Activated B cell treated with CpG ODN at 0.5 μM for 24 hours (primary cell): ENCODE data around the gene LIPE. TPM values are rescaled to one million over a fixed set of nuclear protein-coding genes. Genes with fewer than 3 reads are reported as not detected.
"Not testable (repeated sequence)": the region's sequence is repeated elsewhere in the genome, so short reads cannot be mapped to it uniquely, and the experiment has no call there.

Experiments used
- ATAC-seq: fragments of 200-7000 bp; cut with Tn5 transposase; one replicate; pipeline ENCODE4 v1.10.0; 2021; ENCODE audit warnings: low read depth, mild to moderate bottlenecking, moderate library complexity
- CTCF ChIA-PET: fragments of 350-600 bp; sonication (Branson Sonifier 250); formaldehyde crosslinking; loops from one replicate; lab custom pipeline; 2021; ENCODE audit warnings: antibody characterized with exemption; lab: Charles Lee
- POLR2A ChIA-PET: fragments of 350-600 bp; sonication (Branson Sonifier 250); formaldehyde crosslinking; loops from one replicate; lab custom pipeline; 2021; ENCODE audit warnings: antibody characterized with exemption; lab: Charles Lee
- DNase-seq: peaks from one replicate; pipeline ENCODE4 v3.0.0; 2022
- H3K27ac Mint-ChIP-seq: one replicate; pipeline ENCODE4 v1.8.0; 2020; ENCODE audit warnings: mixed read lengths
- H3K27me3 Mint-ChIP-seq: one replicate; pipeline ENCODE4 v1.8.0; 2021; ENCODE audit warnings: mixed read lengths
- H3K36me3 Mint-ChIP-seq: one replicate; pipeline ENCODE4 v1.8.0; 2021; ENCODE audit warnings: low read depth, mixed read lengths
- H3K4me1 Mint-ChIP-seq: one replicate; pipeline ENCODE4 v1.8.0; 2021; ENCODE audit warnings: mixed read lengths
- H3K4me3 Mint-ChIP-seq: one replicate; pipeline ENCODE4 v1.8.0; 2020; ENCODE audit warnings: mild to moderate bottlenecking, mixed read lengths
- H3K9me3 Mint-ChIP-seq: one replicate; pipeline ENCODE4 v1.8.0; 2020; ENCODE audit warnings: mixed read lengths
- CTCF ChIP-seq: fragments of 200-600 bp; IDR thresholded peaks from one replicate; pipeline ENCODE4 v1.8.0; 2022; ENCODE audit warnings: antibody characterized with exemption, mild to moderate bottlenecking
- intact Hi-C: fragments of 100-400 bp; cut with micrococcal nuclease; formaldehyde crosslinking; loops from one replicate; pipeline ENCODE4 v1.15.1; 2024
- total RNA-seq: library from RNA; stranded (reverse); gene quantifications from 2 replicates; pipeline ENCODE4 v1.2.3, GENCODE V29; 2022

LIPE gene
- total RNA-seq, 1 donor from 2014 or later: 37.2 TPM

GRCh38 chr19:42466521-42467182 is 39.5 kb upstream of the LIPE start:
- POLR2A ChIA-PET: interaction anchor here (0.6 to 3.4 kb wide), 16 partner anchors 9 to 349 kb away, joined by 3 to 43 read pairs (median 4); partner anchors contain the start of gene CEACAM1
- peak overlapping the region; percentile 92 for H3K27ac Mint-ChIP-seq
- intact Hi-C loops: loop anchor here (2.0 kb wide), 2 partner anchors 14 to 30 kb away; no protein-coding TSS in a partner anchor

GRCh38 chr19:42465827-42466280 is 38.7 kb upstream of the LIPE start:
- no peak for TF ChIP-seq CTCF
- Mint-ChIP-seq H3K27ac (peak overlapping the region; percentile 92), H3K9me3 (no peaks in the 10 kb centered on the region), H3K4me3 (peak overlapping the region; percentile 58), H3K27me3 (no peaks in the 10 kb centered on the region), H3K36me3 (no peaks in the 10 kb centered on the region), H3K4me1 (peaks cover 68% of the 10 kb centered on the region)
- peak; percentile 58 for DNase-seq
- ChIA-PET POLR2A (interaction anchor here (0.6 to 3.4 kb wide), 13 partner anchors 10 to 348 kb away, joined by 3 to 43 read pairs (median 5); partner anchors contain the start of gene CEACAM1), CTCF (interaction anchor here (0.9 to 6.8 kb wide), 8 partner anchors 9 to 64 kb away, joined by 3 to 78 read pairs (median 6); partner anchors contain the start of gene CEACAM1)
- intact Hi-C loops: loop anchor here (1.0 to 2.0 kb wide), 4 partner anchors 15 to 63 kb away; no protein-coding TSS in a partner anchor
- ATAC-seq: peak; percentile 89

More at GRCh38 chr19:42466521-42467182, 39.5 kb upstream of the LIPE start:
- DNase-seq (no peak), ATAC-seq (no peak)
- CTCF ChIA-PET: interaction anchor here (0.7 to 6.8 kb wide), 8 partner anchors 11 to 63 kb away, joined by 3 to 78 read pairs (median 6); partner anchors contain the start of gene CEACAM1
- no peaks in the 10 kb centered on the region for H3K27me3 Mint-ChIP-seq
- no peaks in the 10 kb centered on the region for H3K9me3 Mint-ChIP-seq
- H3K4me1 Mint-ChIP-seq: peaks cover 68% of the 10 kb centered on the region
- H3K4me3 Mint-ChIP-seq: peak overlapping the region; percentile 58
- TF ChIP-seq CTCF: no peak
- no peaks in the 10 kb centered on the region for H3K36me3 Mint-ChIP-seq

- POLR2A ChIA-PET: no interaction called here
- Mint-ChIP-seq H3K4me3 (no peak overlapping the region), H3K9me3 (no peaks in the 10 kb centered on the region), H3K27me3 (no peaks in the 10 kb centered on the region), H3K4me1 (peaks cover 47% of the 10 kb centered on the region), H3K36me3 (no peaks in the 10 kb centered on the region), H3K27ac (peak overlapping the region; percentile 50)
- DNase-seq (no peak), ATAC-seq (no peak)
- no peak for TF ChIP-seq CTCF
- CTCF ChIA-PET: interaction anchor here (1.3 to 2.4 kb wide), 4 partner anchors 9 to 67 kb away, joined by 5 to 13 read pairs (median 6); partner anchors contain the start of gene CEACAM1
- intact Hi-C loops: no loop called here
Measured at GRCh38 chr19:42461700-42462324, 34.6 kb upstream of the LIPE start.

- H3K4me3 Mint-ChIP-seq, ATAC-seq, H3K9me3 Mint-ChIP-seq, H3K27ac Mint-ChIP-seq, H3K27me3 Mint-ChIP-seq, DNase-seq, intact Hi-C loops, POLR2A ChIA-PET, H3K36me3 Mint-ChIP-seq: not testable (repeated sequence)
- peaks cover 43% of the 10 kb centered on the region for H3K4me1 Mint-ChIP-seq
- CTCF ChIA-PET: interaction anchor here (1.5 to 2.4 kb wide), 3 partner anchors 8 to 68 kb away, joined by 5 to 13 read pairs (median 7); partner anchors contain the start of gene CEACAM1
Measured at GRCh38 chr19:42461231-42461630, 34.0 kb upstream of the LIPE start.

- no peak for TF ChIP-seq CTCF
- no peaks in the 10 kb centered on the region for H3K27me3 Mint-ChIP-seq
- CTCF ChIA-PET: interaction anchor here (0.8 to 1.2 kb wide), 3 partner anchors 9 to 68 kb away, joined by 3 to 6 read pairs (median 3); partner anchors contain the start of gene CEACAM1
Measured at GRCh38 chr19:42459926-42460325, 32.7 kb upstream of the LIPE start.

More at GRCh38 chr19:42459926-42460325, 32.7 kb upstream of the LIPE start:
- H3K27ac Mint-ChIP-seq: no peak overlapping the region
- no peaks in the 10 kb centered on the region for H3K36me3 Mint-ChIP-seq
- intact Hi-C loops: no loop called here
- DNase-seq: no peak
- H3K9me3 Mint-ChIP-seq: no peaks in the 10 kb centered on the region
- no peak overlapping the region for H3K4me3 Mint-ChIP-seq
- H3K4me1 Mint-ChIP-seq: peaks cover 38% of the 10 kb centered on the region
- no peak for ATAC-seq
- POLR2A ChIA-PET: no interaction called here
